Astrocyte (in vitro differentiated cells and primary cell): ENCODE data around the gene MMP19.

Experiments
- CTCF ChIP-seq: IDR thresholded peaks from 2 replicates; pipeline ENCODE4 v1.5.1; 2011; ENCODE audit warnings: low read depth, mild to moderate bottlenecking, inconsistent platforms, low read length, moderate library complexity; ENCODE audit not compliant: insufficient read depth
- EZH2 ChIP-seq: IDR thresholded peaks from 2 replicates; pipeline ENCODE4 v1.6.1; 2012; ENCODE audit warnings: mild to moderate bottlenecking, low read length, inconsistent platforms; ENCODE audit not compliant: insufficient read depth

GRCh38 chr12:55875704-55876467 lies 33.1 kb upstream of the MMP19 start:
- TF ChIP-seq EZH2 (no peak), CTCF (no peak)
